CD4-positive, alpha-beta T cell treated with Interleukin-1 beta for 1 hour (primary cell): ENCODE results near the gene COX6A2.

Source experiments
- DNase-seq, 2 donors: peaks; one replicate each; pipeline ENCODE4 v3.0.0-alpha.2; 2020 to 2022

Gene COX6A2

GRCh38 chr16:31407406-31407805 is 20.8 kb downstream of the COX6A2 start:
- no peak for DNase-seq

- no peak for DNase-seq
Observed at GRCh38 chr16:31404353-31405064, 23.7 kb downstream of the COX6A2 start.

- no peak for DNase-seq
Observed at GRCh38 chr16:31403590-31404352, 24.4 kb downstream of the COX6A2 start.

GRCh38 chr16:31402687-31403086 is 25.5 kb downstream of the COX6A2 start:
- no peak for DNase-seq

GRCh38 chr16:31401436-31401835 is 26.7 kb downstream of the COX6A2 start:
- DNase-seq = no peak

- peak; percentile 23 to 39 for DNase-seq
Observed at GRCh38 chr16:31400191-31400590, 28.0 kb downstream of the COX6A2 start.

- no peak for DNase-seq
Observed at GRCh38 chr16:31397701-31398100, 30.5 kb downstream of the COX6A2 start.

- no peak for DNase-seq
Observed at GRCh38 chr16:31397096-31397660, 31.0 kb downstream of the COX6A2 start.

- no peak for DNase-seq
Observed at GRCh38 chr16:31395647-31396046, 32.5 kb downstream of the COX6A2 start.

- no peak for DNase-seq
Observed at GRCh38 chr16:31393056-31393455, 35.1 kb downstream of the COX6A2 start, which contains the start of gene ITGAD. TSS of gene ITGAD (plus strand) at chr16:31393335. CDS start at chr16:31393361, 26 bp downstream.

GRCh38 chr16:31390504-31391041 is 37.6 kb downstream of the COX6A2 start:
- no peak for DNase-seq

GRCh38 chr16:31388535-31388934 is 39.6 kb downstream of the COX6A2 start:
- DNase-seq = no peak

GRCh38 chr16:31386157-31386984 is 41.8 kb downstream of the COX6A2 start:
- peak; percentile 15 to 49 for DNase-seq

GRCh38 chr16:31385680-31386079 is 42.5 kb downstream of the COX6A2 start:
- no peak for DNase-seq

- peak; percentile 65 to 66 for DNase-seq
Observed at GRCh38 chr16:31382485-31383161, 45.5 kb downstream of the COX6A2 start.

- DNase-seq = no peak
Observed at GRCh38 chr16:31380201-31380600, 48.0 kb downstream of the COX6A2 start.
